HepG2 (cell line): ENCODE results near the gene TLE7. TPM values are rescaled to one million over a fixed set of nuclear protein-coding genes. Genes with fewer than 3 reads are reported as not detected.

Experiments
- ATAD3A ChIP-seq: sonication (generic); formaldehyde crosslinking; IDR thresholded peaks from 2 replicates; pipeline ENCODE4 v1.4.0; 2020; ENCODE audit warnings: missing genetic modification reagents
- CEBPZ ChIP-seq: IDR thresholded peaks from 2 replicates; pipeline ENCODE4 v1.6.1; 2012; ENCODE audit warnings: low read length, improper control_type of control experiment
- ELK4 ChIP-seq: sonication (generic); formaldehyde crosslinking; IDR thresholded peaks from 2 replicates; pipeline ENCODE4 v1.9.0; 2021; ENCODE audit warnings: missing genetic modification reagents, borderline replicate concordance
- HMG20A ChIP-seq: IDR thresholded peaks from 2 replicates; pipeline ENCODE4 v1.6.1; 2016; ENCODE audit warnings: borderline replicate concordance
- MAZ ChIP-seq, 2 experiments: sonication (generic) in 1 of 2; formaldehyde crosslinking in 1 of 2; IDR thresholded peaks; 2 replicates each; pipeline versions ENCODE4 v1.5.0 to v1.6.1; 2012 to 2020; ENCODE audit warnings: low read depth in 2 of 2, mild to moderate bottlenecking in 2 of 2, borderline replicate concordance in 1 of 2, improper control_type of control experiment in 1 of 2, low read length in 1 of 2, missing genetic modification reagents in 1 of 2, moderate library complexity in 1 of 2
- MIXL1 ChIP-seq: IDR thresholded peaks from 2 replicates; pipeline ENCODE4 v1.6.1; 2016
- MYC ChIP-seq: sonication (generic); formaldehyde crosslinking; IDR thresholded peaks from 2 replicates; pipeline ENCODE4 v1.9.0; 2021; ENCODE audit warnings: missing genetic modification reagents, borderline replicate concordance
- RAD21 ChIP-seq: fragments of 450-650 bp; formaldehyde crosslinking; IDR thresholded peaks from 2 replicates; pipeline ENCODE4 v1.5.0; 2020; ENCODE audit warnings: mild to moderate bottlenecking
- REPIN1 ChIP-seq: sonication (generic); formaldehyde crosslinking; IDR thresholded peaks from 2 replicates; pipeline ENCODE4 v1.8.0; 2022; ENCODE audit warnings: missing genetic modification reagents, low read depth, mild to moderate bottlenecking, borderline replicate concordance
- SP2 ChIP-seq: sonication (generic); formaldehyde crosslinking; IDR thresholded peaks from 2 replicates; pipeline ENCODE4 v1.5.1; 2020; ENCODE audit warnings: mild to moderate bottlenecking, missing genetic modification reagents
- USF2 ChIP-seq, 2 experiments: sonication (generic) in 1 of 2; formaldehyde crosslinking in 1 of 2; IDR thresholded peaks; 2 replicates each; pipeline versions ENCODE4 v1.5.1 to v1.6.1; 2011 to 2020; ENCODE audit warnings: borderline replicate concordance in 1 of 2, low read depth in 1 of 2, low read length in 1 of 2, mild to moderate bottlenecking in 1 of 2, missing genetic modification reagents in 1 of 2, moderate library complexity in 1 of 2
- ZNF496 ChIP-seq: sonication (generic); formaldehyde crosslinking; IDR thresholded peaks from 2 replicates; pipeline ENCODE4 v1.8.1; 2023; ENCODE audit warnings: mild to moderate bottlenecking, moderate library complexity, missing genetic modification reagents; ENCODE audit not compliant: insufficient replicate concordance
- polyA plus RNA-seq, 8 experiments: library from polyadenylated mRNA; depleted of rRNA in 3 of 8; stranded (reverse) in 7 of 8; unstranded in 1 of 8; fragments of >200 nt; fragmentation: Illumina TruSeq in 4 of 8; extraction: Trizol in 4 of 8; gene quantifications; 2 replicates each; pipeline versions ENCODE4 v1.2.1 to v1.2.3, GENCODE V29; 2011 to 2016; ENCODE audit warnings: low read depth in 4 of 8, missing spikeins in 1 of 8, mixed read lengths in 1 of 8; ENCODE audit not compliant: insufficient read depth in 1 of 8
- total RNA-seq, 5 experiments: library from RNA; depleted of rRNA; stranded (reverse); fragments of >200 nt; fragmentation: Illumina TruSeq; extraction: Trizol; gene quantifications; 2 replicates each; pipeline ENCODE4 v1.2.3, GENCODE V29; 2016; ENCODE audit warnings: low read depth in 1 of 5
- TF ChIP-seq, protein P1 (sequence below): sonication (generic); formaldehyde crosslinking; IDR thresholded peaks from 2 replicates; pipeline ENCODE4 v1.8.0; 2022; ENCODE audit warnings: low read depth, missing genetic modification reagents
- TF ChIP-seq, protein P2 (sequence below): sonication (generic); formaldehyde crosslinking; IDR thresholded peaks from 2 replicates; pipeline ENCODE4 v1.4.0; 2020; ENCODE audit warnings: mild to moderate bottlenecking, missing genetic modification reagents

The TLE7 gene
- total and polyA plus RNA-seq, 2 of the 13 experiments (the other 11 are each of a cell fraction or from before 2014, with no cell fraction given): not detected

DNA sequence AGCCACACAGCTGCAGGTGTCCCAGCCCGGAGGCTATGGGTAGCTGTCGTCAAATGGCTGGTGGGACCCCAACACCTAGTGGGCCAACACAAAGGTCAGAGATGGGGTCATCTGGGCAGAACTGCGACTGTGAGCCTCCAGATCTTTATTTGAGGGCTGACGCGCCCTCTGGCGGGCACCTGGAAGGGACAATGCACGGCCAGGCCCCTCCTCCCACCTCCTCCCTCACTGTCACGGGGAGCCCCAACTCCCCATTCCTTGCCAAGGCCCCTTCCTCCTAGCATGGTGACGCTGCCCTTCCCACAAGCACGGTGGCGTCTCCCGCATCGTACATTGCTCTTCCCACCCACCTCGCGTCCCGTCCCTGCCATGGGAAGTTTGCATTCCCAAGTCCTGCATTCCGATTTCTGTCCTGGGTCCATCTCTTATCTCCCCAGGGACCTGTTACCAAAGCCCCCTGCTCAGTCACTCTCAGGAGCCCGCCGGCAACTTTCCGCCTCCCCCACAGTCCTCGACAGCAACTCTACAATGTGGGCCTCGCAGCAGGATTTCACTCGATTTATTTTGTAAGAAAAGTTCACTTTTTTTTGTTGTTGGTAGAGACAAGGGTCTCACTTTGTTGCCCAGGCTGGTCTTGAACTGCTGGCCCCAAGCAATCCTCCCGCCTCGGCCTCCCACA is 1.0 kb downstream of the TLE7 start (continued):
- TF ChIP-seq USF2 (IDR thresholded peaks at IDR 0.05; ENCODE audit: low read depth, low read length) (no peak), USF2 (CRISPR knock-in tag; IDR thresholded peaks at IDR 0.05; ENCODE audit: borderline replicate concordance) (no peak), ZNF496 (CRISPR knock-in tag) (no peak), MIXL1 (CRISPR knock-in tag) (no peak), ATAD3A (CRISPR knock-in tag) (no peak), MAZ (IDR thresholded peaks at IDR 0.05; ENCODE audit: borderline replicate concordance, low read depth, low read length) (no peak), MAZ (CRISPR knock-in tag; IDR thresholded peaks at IDR 0.05; ENCODE audit: low read depth) (no peak), REPIN1 (CRISPR knock-in tag) (no peak), CEBPZ (no peak), HMG20A (CRISPR knock-in tag) (no peak), RAD21 (CRISPR knock-in tag) (peak; percentile 73; the same call in 1 of the 2 replicates), ELK4 (CRISPR knock-in tag) (no peak), SP2 (CRISPR knock-in tag) (peak; percentile 40), MYC (CRISPR knock-in tag) (no peak)
- TF ChIP-seq, protein P1, sequence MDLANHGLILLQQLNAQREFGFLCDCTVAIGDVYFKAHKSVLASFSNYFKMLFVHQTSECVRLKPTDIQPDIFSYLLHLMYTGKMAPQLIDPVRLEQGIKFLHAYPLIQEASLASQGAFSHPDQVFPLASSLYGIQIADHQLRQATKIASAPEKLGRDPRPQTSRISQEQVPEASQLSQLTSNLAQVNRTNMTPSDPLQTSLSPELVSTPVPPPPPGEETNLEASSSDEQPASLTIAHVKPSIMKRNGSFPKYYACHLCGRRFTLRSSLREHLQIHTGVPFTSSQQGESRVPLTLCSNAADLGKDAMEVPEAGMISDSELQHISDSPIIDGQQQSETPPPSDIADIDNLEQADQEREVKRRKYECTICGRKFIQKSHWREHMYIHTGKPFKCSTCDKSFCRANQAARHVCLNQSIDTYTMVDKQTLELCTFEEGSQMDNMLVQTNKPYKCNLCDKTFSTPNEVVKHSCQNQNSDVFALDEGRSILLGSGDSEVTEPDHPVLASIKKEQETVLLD (CRISPR knock-in tag): no peak
- TF ChIP-seq, protein P2, sequence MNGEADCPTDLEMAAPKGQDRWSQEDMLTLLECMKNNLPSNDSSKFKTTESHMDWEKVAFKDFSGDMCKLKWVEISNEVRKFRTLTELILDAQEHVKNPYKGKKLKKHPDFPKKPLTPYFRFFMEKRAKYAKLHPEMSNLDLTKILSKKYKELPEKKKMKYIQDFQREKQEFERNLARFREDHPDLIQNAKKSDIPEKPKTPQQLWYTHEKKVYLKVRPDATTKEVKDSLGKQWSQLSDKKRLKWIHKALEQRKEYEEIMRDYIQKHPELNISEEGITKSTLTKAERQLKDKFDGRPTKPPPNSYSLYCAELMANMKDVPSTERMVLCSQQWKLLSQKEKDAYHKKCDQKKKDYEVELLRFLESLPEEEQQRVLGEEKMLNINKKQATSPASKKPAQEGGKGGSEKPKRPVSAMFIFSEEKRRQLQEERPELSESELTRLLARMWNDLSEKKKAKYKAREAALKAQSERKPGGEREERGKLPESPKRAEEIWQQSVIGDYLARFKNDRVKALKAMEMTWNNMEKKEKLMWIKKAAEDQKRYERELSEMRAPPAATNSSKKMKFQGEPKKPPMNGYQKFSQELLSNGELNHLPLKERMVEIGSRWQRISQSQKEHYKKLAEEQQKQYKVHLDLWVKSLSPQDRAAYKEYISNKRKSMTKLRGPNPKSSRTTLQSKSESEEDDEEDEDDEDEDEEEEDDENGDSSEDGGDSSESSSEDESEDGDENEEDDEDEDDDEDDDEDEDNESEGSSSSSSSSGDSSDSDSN (CRISPR knock-in tag): peak; percentile 32; the same call in 1 of the 2 replicates
